Fibroblast of mammary gland (primary cell): ENCODE results near the gene SUMO3.

Experiments used
- DNase-seq: peaks from one replicate; pipeline ENCODE4 v3.0.0-alpha.2; 2010; ENCODE audit warnings: low read depth
- H3K4me3 ChIP-seq: 2 replicates; pipeline ENCODE4 v1.5.1; 2011; ENCODE audit warnings: low read depth, mild to moderate bottlenecking, low read length, moderate library complexity; ENCODE audit not compliant: control insufficient read depth
- CTCF ChIP-seq: conservative IDR thresholded peaks from 2 replicates; pipeline ENCODE4 v1.5.1; 2011; ENCODE audit warnings: low read depth, low read length, inconsistent platforms; ENCODE audit not compliant: control insufficient read depth, insufficient read depth

Gene SUMO3

GRCh38 chr21:44790368-44790767 lies 27.5 kb downstream of the SUMO3 start:
- TF ChIP-seq CTCF = no peak
- no peak for DNase-seq
- no peak overlapping the region for H3K4me3 ChIP-seq

- H3K4me3 ChIP-seq = no peak overlapping the region
- no peak for TF ChIP-seq CTCF
- DNase-seq = peak; percentile 66
These were observed 28.0 kb downstream of the SUMO3 start for GRCh38 chr21:44789880-44790279.

GRCh38 chr21:44785620-44786335 lies 32.1 kb downstream of the SUMO3 start:
- peak; percentile 13 for DNase-seq
- TF ChIP-seq CTCF = no peak
- H3K4me3 ChIP-seq = no peak overlapping the region

GRCh38 chr21:44784810-44785209 lies 33.1 kb downstream of the SUMO3 start:
- TF ChIP-seq CTCF = no peak
- DNase-seq = no peak
- no peak overlapping the region for H3K4me3 ChIP-seq

GRCh38 chr21:44783020-44783696 lies 34.7 kb downstream of the SUMO3 start:
- DNase-seq = no peak
- no peak for TF ChIP-seq CTCF
- H3K4me3 ChIP-seq = no peak overlapping the region

- no peak for DNase-seq
- H3K4me3 ChIP-seq = no peak overlapping the region
- no peak for TF ChIP-seq CTCF
These were observed 36.9 kb downstream of the SUMO3 start for GRCh38 chr21:44780767-44781459.
